Activated CD4-positive, alpha-beta T cell treated with anti-CD3 and anti-CD28 coated beads for 36 hours (primary cell): ENCODE measurements around the gene KAT2B. TPM values are rescaled to one million over a fixed set of nuclear protein-coding genes. Genes with fewer than 3 reads are reported as not detected.

Experiments
- ATAC-seq: fragments of 200-7000 bp; cut with Tn5 transposase; one replicate; pipeline ENCODE4 v1.10.0; 2021; ENCODE audit warnings: mild to moderate bottlenecking, moderate library complexity
- CTCF ChIA-PET: fragments of 350-600 bp; sonication (Branson Sonifier 250); formaldehyde crosslinking; loops from one replicate; lab custom pipeline; 2021; ENCODE audit warnings: antibody characterized with exemption; lab: Charles Lee
- POLR2A ChIA-PET: fragments of 350-600 bp; sonication (Branson Sonifier 250); formaldehyde crosslinking; loops from one replicate; lab custom pipeline; 2021; ENCODE audit warnings: antibody characterized with exemption, inconsistent platforms; lab: Charles Lee
- DNase-seq: peaks from one replicate; pipeline ENCODE4 v3.0.0-alpha.2; 2020
- H3K27ac Mint-ChIP-seq: one replicate; pipeline ENCODE4 v1.8.0; 2021; ENCODE audit warnings: mixed read lengths
- H3K27me3 Mint-ChIP-seq: one replicate; pipeline ENCODE4 v1.8.0; 2021; ENCODE audit warnings: mixed read lengths
- H3K36me3 Mint-ChIP-seq: one replicate; pipeline ENCODE4 v1.8.0; 2021; ENCODE audit warnings: low read depth, mixed read lengths
- H3K4me1 Mint-ChIP-seq: one replicate; pipeline ENCODE4 v1.8.0; 2021; ENCODE audit warnings: mixed read lengths
- H3K4me3 Mint-ChIP-seq: one replicate; pipeline ENCODE4 v1.8.0; 2021; ENCODE audit warnings: mild to moderate bottlenecking, moderate library complexity, mixed read lengths
- H3K9me3 Mint-ChIP-seq: one replicate; pipeline ENCODE4 v1.8.0; 2021; ENCODE audit warnings: low read depth, mixed read lengths
- intact Hi-C, 2 experiments: fragments of 100-400 bp; cut with DNase I in 1 of 2; cut with micrococcal nuclease in 1 of 2; formaldehyde crosslinking; loops; one replicate each; pipeline versions ENCODE4 v1.14.2 to v1.15.1; 2022 to 2024; cut with DNase I, micrococcal nuclease
- microRNA-seq: library from miRNA; unstranded; fragments of <30 nt; microRNA quantifications from one replicate; pipeline ENCODE4 v1.2.0, GENCODE V29; 2021; ENCODE audit warnings: borderline replicate concordance
- total RNA-seq, 2 experiments: library from RNA; stranded (reverse); gene quantifications; one replicate each; pipeline ENCODE4 v1.2.3, GENCODE V29; 2021

KAT2B gene
- total RNA-seq, 2 experiments from 2014 or later = 17.2 to 18.5 TPM

GRCh38 chr3:20185679-20186599 is 145.7 kb downstream of the KAT2B start, which contains the start of gene SGO1:
SGO1 (minus strand) TSS chr3:20186206; CDS start chr3:20184027, 2,179 bp downstream.
- peaks cover 6% of the 10 kb centered on the region for H3K4me1 Mint-ChIP-seq
- intact Hi-C loops = loop anchor here (1.0 to 5.0 kb wide), 8 partner anchors 132 to 1039 kb away; partner anchors contain the start of genes RAB5A (in 2 of the 2), EFHB (in 1 of the 2) and KAT2B (in 1 of the 2)
- no peaks in the 10 kb centered on the region for H3K9me3 Mint-ChIP-seq
- ChIA-PET POLR2A (interaction anchor here (0.6 to 1.0 kb wide), 5 partner anchors 147 to 1428 kb away, joined by 3 read pairs; no protein-coding TSS in a partner anchor), CTCF (interaction anchor here (0.7 to 3.3 kb wide), 7 partner anchors 10 to 156 kb away, joined by 3 to 12 read pairs (median 3); partner anchors contain the start of gene KAT2B)
- no peaks in the 10 kb centered on the region for H3K27me3 Mint-ChIP-seq
- peak; percentile 100 for DNase-seq
- H3K36me3 Mint-ChIP-seq = peaks cover 14% of the 10 kb centered on the region
- H3K4me3 Mint-ChIP-seq = no peak within 1 kb of the TSS
- no peak within 1 kb of the TSS for H3K27ac Mint-ChIP-seq
- ATAC-seq = peak; percentile 94

- Mint-ChIP-seq H3K9me3 (no peaks in the 10 kb centered on the region), H3K27ac (no peak overlapping the region), H3K36me3 (peaks cover 14% of the 10 kb centered on the region), H3K27me3 (no peaks in the 10 kb centered on the region), H3K4me3 (no peak overlapping the region), H3K4me1 (peaks cover 6% of the 10 kb centered on the region)
- DNase-seq (no peak), ATAC-seq (no peak)
- intact Hi-C loops = loop anchor here (1.0 to 5.0 kb wide), 8 partner anchors 132 to 1039 kb away; partner anchors contain the start of genes RAB5A (in 2 of the 2), EFHB (in 1 of the 2) and KAT2B (in 1 of the 2)
- POLR2A ChIA-PET = interaction anchor here (0.9 to 1.0 kb wide), 4 partner anchors 148 to 263 kb away, joined by 3 read pairs; no protein-coding TSS in a partner anchor
- CTCF ChIA-PET = interaction anchor here (0.7 to 3.3 kb wide), 7 partner anchors 10 to 249 kb away, joined by 3 to 12 read pairs (median 3); no protein-coding TSS in a partner anchor
Observed at GRCh38 chr3:20186600-20187004, 146.4 kb downstream of the KAT2B start.

- no peaks in the 10 kb centered on the region for H3K27me3 Mint-ChIP-seq
- no peaks in the 10 kb centered on the region for H3K36me3 Mint-ChIP-seq
- no peaks in the 10 kb centered on the region for H3K4me1 Mint-ChIP-seq
- no peak for DNase-seq
- H3K27ac Mint-ChIP-seq = no peak overlapping the region
- CTCF ChIA-PET = no interaction called here
- POLR2A ChIA-PET = no interaction called here
- H3K9me3 Mint-ChIP-seq = no peaks in the 10 kb centered on the region
- intact Hi-C loops = no loop called here
- ATAC-seq = no peak
- no peak overlapping the region for H3K4me3 Mint-ChIP-seq
Observed at GRCh38 chr3:20190991-20191390, 150.7 kb downstream of the KAT2B start.

DNA sequence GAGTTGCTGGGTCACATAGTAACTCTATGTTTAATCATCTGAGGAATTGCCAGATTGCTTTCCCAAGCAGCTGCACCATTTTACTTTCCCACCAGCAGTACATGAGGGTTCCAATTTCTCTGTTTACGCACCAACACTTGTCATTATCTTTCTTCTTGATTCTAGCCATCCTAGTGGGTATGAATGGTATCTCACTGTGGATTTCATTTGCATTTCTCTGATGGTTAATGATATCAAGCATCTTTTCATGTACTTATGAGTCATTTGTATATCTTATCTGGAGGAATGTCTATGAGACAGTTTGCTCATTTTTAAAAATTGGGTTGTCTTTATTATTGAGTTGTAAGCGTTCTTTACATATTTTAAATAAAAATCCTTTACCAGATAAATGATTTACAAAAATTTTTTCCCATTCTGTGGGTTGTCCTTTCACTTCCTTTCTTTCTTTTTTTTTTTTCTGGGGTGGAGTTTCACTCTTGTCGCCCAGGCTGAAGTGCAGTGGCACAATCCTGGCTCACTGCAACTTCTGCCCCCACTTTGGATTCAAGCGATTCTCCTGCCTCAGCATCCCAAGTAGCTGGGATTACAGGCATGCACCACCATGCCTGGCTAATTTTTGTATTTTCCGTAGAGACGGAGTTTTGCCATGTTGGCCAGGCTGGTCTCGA is 154.7 kb downstream of the KAT2B start:
- intact Hi-C loops = no loop called here
- Mint-ChIP-seq H3K4me3 (no peak overlapping the region), H3K4me1 (peaks cover 5% of the 10 kb centered on the region), H3K27ac (no peak overlapping the region), H3K36me3 (no peaks in the 10 kb centered on the region), H3K9me3 (no peaks in the 10 kb centered on the region), H3K27me3 (no peaks in the 10 kb centered on the region)
- ATAC-seq = peak; percentile 57
- DNase-seq = no peak
- ChIA-PET POLR2A (no interaction called here), CTCF (interaction anchor here (1.0 to 1.8 kb wide), 3 partner anchors 8 to 12 kb away, joined by 3 to 6 read pairs (median 4); partner anchors contain the start of gene SGO1)

- intact Hi-C loops = no loop called here
- H3K27ac Mint-ChIP-seq = no peak overlapping the region
- CTCF ChIA-PET = interaction anchor here (1.0 to 1.8 kb wide), 4 partner anchors 9 to 135 kb away, joined by 3 to 12 read pairs (median 4); partner anchors contain the start of gene SGO1
- H3K9me3 Mint-ChIP-seq = no peaks in the 10 kb centered on the region
- POLR2A ChIA-PET = interaction anchor here (0.6 kb wide), 1 partner anchor 1051 kb away, joined by 4 read pairs; no protein-coding TSS in a partner anchor
- H3K27me3 Mint-ChIP-seq = no peaks in the 10 kb centered on the region
- H3K4me1 Mint-ChIP-seq = peaks cover 5% of the 10 kb centered on the region
- no peak for DNase-seq
- no peak overlapping the region for H3K4me3 Mint-ChIP-seq
- no peak for ATAC-seq
- no peaks in the 10 kb centered on the region for H3K36me3 Mint-ChIP-seq
Observed at GRCh38 chr3:20197775-20198174, 157.5 kb downstream of the KAT2B start.

DNA sequence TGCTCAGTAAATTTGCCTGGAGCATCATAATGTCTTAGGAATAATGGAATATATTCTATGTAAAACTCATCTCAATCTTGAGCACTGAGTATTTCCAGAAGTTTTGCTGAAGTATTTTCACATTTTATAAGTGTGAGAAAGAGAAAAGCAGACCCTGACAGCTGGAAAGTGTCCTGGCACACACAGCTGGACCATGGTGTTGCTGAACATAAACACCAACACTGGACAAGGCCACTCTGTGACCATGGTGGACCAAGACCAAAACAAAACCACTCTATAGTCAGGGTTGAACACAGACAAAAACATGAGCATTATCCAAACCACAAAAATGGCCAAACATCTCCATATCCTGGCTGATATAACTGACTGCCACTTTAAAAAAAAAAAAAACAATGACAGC is 160.9 kb downstream of the KAT2B start:
- ATAC-seq = no peak
- POLR2A ChIA-PET = no interaction called here
- no peak overlapping the region for H3K27ac Mint-ChIP-seq
- CTCF ChIA-PET = interaction anchor here (1.0 kb wide), 1 partner anchor 14 kb away, joined by 4 read pairs; no protein-coding TSS in a partner anchor
- no peak for DNase-seq
- no peaks in the 10 kb centered on the region for H3K36me3 Mint-ChIP-seq
- intact Hi-C loops = no loop called here
- peaks cover 5% of the 10 kb centered on the region for H3K4me1 Mint-ChIP-seq
- H3K4me3 Mint-ChIP-seq = no peak overlapping the region
- no peaks in the 10 kb centered on the region for H3K27me3 Mint-ChIP-seq
- H3K9me3 Mint-ChIP-seq = no peaks in the 10 kb centered on the region

Small RNA genes lying within 50 kb of the gene (microRNA-seq; reads per million reads assigned to microRNA genes)
- not detected for gene MIR3135A

Other genes with a start within 250 kb of the KAT2B start
- under 1 TPM; 0.62 to 0.79 TPM for gene EFHB, start 106.2 kb upstream of the KAT2B start, total RNA-seq
- gene RAB5A, start 93.3 kb upstream of the KAT2B start, total RNA-seq = 10 to 100 TPM; 54.2 to 78.8 TPM
- not detected for gene PP2D1, start 28.2 kb upstream of the KAT2B start, total RNA-seq
- gene SGO1, start 145.8 kb downstream of the KAT2B start, total RNA-seq = 10 to 100 TPM; 29.4 to 39.2 TPM